ENCODE data around the gene CHST9. TPM values are rescaled to one million over a fixed set of nuclear protein-coding genes. Genes with fewer than 3 reads are reported as not detected.
A peak's percentile ranks its signal among the peaks of the same experiment; 100 is the strongest.

Gene CHST9
- total RNA-seq, 1 donor from 2014 or later: 0.03 TPM

GRCh38 chr18:26863921-26864497, 321.1 kb downstream of the CHST9 start:
- peak; percentile 62 for DNase-seq
- intact Hi-C loops (cut with DNase I): no loop called here
- Histone ChIP-seq H3K4me3 (peak overlapping the region; percentile 39), H3K4me1 (no peaks in the 10 kb centered on the region), H3K27ac (peak overlapping the region; percentile 79), H3K27me3 (no peaks in the 10 kb centered on the region), H3K9me3 (no peaks in the 10 kb centered on the region), H3K36me3 (peaks cover 4% of the 10 kb centered on the region)
- TF ChIP-seq CTCF (IDR thresholded peaks at IDR 0.05): no peak
- ATAC-seq: peak; percentile 11

- intact Hi-C loops (cut with DNase I): no loop called here
- peaks cover 4% of the 10 kb centered on the region for H3K36me3 ChIP-seq
- no peaks in the 10 kb centered on the region for H3K27me3 ChIP-seq
- peak; percentile 94 for DNase-seq
- no peaks in the 10 kb centered on the region for H3K4me1 ChIP-seq
- no peaks in the 10 kb centered on the region for H3K9me3 ChIP-seq
- H3K27ac ChIP-seq: peak overlapping the region; percentile 79
- ATAC-seq: peak; percentile 94
- TF ChIP-seq CTCF (IDR thresholded peaks at IDR 0.05): no peak
- H3K4me3 ChIP-seq: peak overlapping the region; percentile 39
Observed at GRCh38 chr18:26863122-26863879, 321.8 kb downstream of the CHST9 start.

- no peak for TF ChIP-seq CTCF (IDR thresholded peaks at IDR 0.05)
- H3K4me3 ChIP-seq: peak overlapping the region; percentile 39
- intact Hi-C loops (cut with DNase I): no loop called here
- H3K4me1 ChIP-seq: no peaks in the 10 kb centered on the region
- no peak overlapping the region for H3K27ac ChIP-seq
- peaks cover 4% of the 10 kb centered on the region for H3K36me3 ChIP-seq
- DNase-seq: no peak
- no peaks in the 10 kb centered on the region for H3K9me3 ChIP-seq
- no peak for ATAC-seq
- H3K27me3 ChIP-seq: no peaks in the 10 kb centered on the region
Observed at GRCh38 chr18:26862084-26862483, 323.0 kb downstream of the CHST9 start.
